C4-2B (cell line): ENCODE results near the gene PCYT1B.
"Not testable (repeated sequence)": the region's sequence is repeated elsewhere in the genome, so short reads cannot be mapped to it uniquely, and the experiment has no call there.

ENCODE experiments used
- ZFX ChIP-seq: fragments of 450-650 bp; IDR thresholded peaks from 2 replicates; pipeline ENCODE4 v1.6.1; 2017
- TF ChIP-seq, protein P1 (sequence below): fragments of 450-650 bp; conservative IDR thresholded peaks from 2 replicates; pipeline ENCODE4 v1.5.1; 2017; ENCODE audit warnings: mild to moderate bottlenecking

DNA sequence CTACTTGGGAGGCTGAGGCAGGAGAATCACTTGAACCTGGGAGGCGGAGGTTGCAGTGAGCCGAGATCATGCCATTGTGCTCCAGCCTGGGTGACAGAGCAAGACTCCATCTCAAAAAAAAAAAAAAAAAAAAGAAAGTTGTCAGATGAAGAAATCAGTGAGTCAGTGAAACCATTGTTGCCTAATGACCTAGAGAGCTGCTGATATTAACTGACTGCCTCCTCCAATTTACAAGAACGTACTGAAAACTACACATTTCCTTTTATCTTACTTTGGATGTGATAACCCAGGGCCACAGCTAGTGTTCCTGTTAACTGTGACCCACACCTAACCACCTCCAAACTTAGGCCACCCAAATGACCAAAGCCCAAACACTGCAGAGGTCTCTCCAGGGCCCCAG lies 41.2 kb downstream of the PCYT1B start:
- TF ChIP-seq, protein P1, sequence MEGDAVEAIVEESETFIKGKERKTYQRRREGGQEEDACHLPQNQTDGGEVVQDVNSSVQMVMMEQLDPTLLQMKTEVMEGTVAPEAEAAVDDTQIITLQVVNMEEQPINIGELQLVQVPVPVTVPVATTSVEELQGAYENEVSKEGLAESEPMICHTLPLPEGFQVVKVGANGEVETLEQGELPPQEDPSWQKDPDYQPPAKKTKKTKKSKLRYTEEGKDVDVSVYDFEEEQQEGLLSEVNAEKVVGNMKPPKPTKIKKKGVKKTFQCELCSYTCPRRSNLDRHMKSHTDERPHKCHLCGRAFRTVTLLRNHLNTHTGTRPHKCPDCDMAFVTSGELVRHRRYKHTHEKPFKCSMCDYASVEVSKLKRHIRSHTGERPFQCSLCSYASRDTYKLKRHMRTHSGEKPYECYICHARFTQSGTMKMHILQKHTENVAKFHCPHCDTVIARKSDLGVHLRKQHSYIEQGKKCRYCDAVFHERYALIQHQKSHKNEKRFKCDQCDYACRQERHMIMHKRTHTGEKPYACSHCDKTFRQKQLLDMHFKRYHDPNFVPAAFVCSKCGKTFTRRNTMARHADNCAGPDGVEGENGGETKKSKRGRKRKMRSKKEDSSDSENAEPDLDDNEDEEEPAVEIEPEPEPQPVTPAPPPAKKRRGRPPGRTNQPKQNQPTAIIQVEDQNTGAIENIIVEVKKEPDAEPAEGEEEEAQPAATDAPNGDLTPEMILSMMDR, result not testable (repeated sequence)
- not testable (repeated sequence) for TF ChIP-seq ZFX
